GM21367 (cell line): ENCODE results near the gene EPN2.

Experiments
- ATAC-seq: cut with Tn5 transposase; IDR thresholded peaks from one replicate; pipeline ENCODE4 v1.9.1; 2021; ENCODE audit not compliant: unreplicated experiment

EPN2 gene

GRCh38 chr17:19328441-19329061 is 91.4 kb downstream of the EPN2 start:
- ATAC-seq: no peak

GRCh38 chr17:19329136-19329535 is 92.0 kb downstream of the EPN2 start:
- ATAC-seq: no peak

- ATAC-seq: no peak
Measured at GRCh38 chr17:19329839-19330238, 92.7 kb downstream of the EPN2 start.

- no peak for ATAC-seq
Measured at GRCh38 chr17:19330271-19330670, 93.1 kb downstream of the EPN2 start.

GRCh38 chr17:19331134-19331533 is 94.0 kb downstream of the EPN2 start:
- no peak for ATAC-seq

- ATAC-seq: no peak
Measured at GRCh38 chr17:19331543-19332245, 94.5 kb downstream of the EPN2 start.

- ATAC-seq: no peak
Measured at GRCh38 chr17:19332371-19333131, 95.4 kb downstream of the EPN2 start.

GRCh38 chr17:19333132-19333440 is 95.9 kb downstream of the EPN2 start:
- no peak for ATAC-seq

- ATAC-seq: no peak
Measured at GRCh38 chr17:19333736-19334290, 96.6 kb downstream of the EPN2 start.

- no peak for ATAC-seq
Measured at GRCh38 chr17:19334331-19334730, 97.2 kb downstream of the EPN2 start.

- ATAC-seq: no peak
Measured at GRCh38 chr17:19335951-19336631, 98.9 kb downstream of the EPN2 start.

- no peak for ATAC-seq
Measured at GRCh38 chr17:19336938-19337711, 100.0 kb downstream of the EPN2 start.

- ATAC-seq: no peak
Measured at GRCh38 chr17:19337712-19338023, 100.5 kb downstream of the EPN2 start.

GRCh38 chr17:19338031-19338990 is 101.1 kb downstream of the EPN2 start:
- no peak for ATAC-seq

- no peak for ATAC-seq
Measured at GRCh38 chr17:19339341-19339815, 102.2 kb downstream of the EPN2 start.

GRCh38 chr17:19341211-19341631 is 104.1 kb downstream of the EPN2 start:
- ATAC-seq: no peak

- no peak for ATAC-seq
Measured at GRCh38 chr17:19341641-19342610, 104.8 kb downstream of the EPN2 start.

- no peak for ATAC-seq
Measured at GRCh38 chr17:19342611-19343255, 105.6 kb downstream of the EPN2 start.
